ENCODE results near the gene MIPEP. TPM values are rescaled to one million over a fixed set of nuclear protein-coding genes. Genes with fewer than 3 reads are reported as not detected.

MIPEP gene
- total RNA-seq, 1 donor from 2014 or later, result 13.0 TPM

DNA sequence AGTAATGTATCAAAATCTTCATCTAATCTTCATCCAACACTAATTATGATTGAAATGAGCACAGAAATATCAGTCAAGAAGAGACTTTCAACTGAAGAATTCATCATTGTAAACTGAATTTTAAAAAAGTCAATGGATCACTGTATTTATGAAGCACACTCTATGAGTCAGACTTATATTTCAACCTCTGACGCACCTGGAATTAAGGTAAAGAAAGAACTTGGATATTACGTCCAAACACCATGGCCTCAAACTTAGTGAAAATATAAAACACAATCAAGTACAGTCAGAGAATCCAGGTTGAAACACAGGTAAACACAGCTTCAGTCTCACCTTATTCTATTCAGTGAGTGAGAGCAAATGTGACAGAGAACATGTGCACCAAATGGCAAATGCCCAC, 39.5 kb downstream of the MIPEP start:
- Histone ChIP-seq H3K27me3 (ENCODE audit: insufficient read depth, low read length) (no peaks in the 10 kb centered on the region), H4K20me1 (ENCODE audit: insufficient read depth, low read length) (no peaks in the 10 kb centered on the region), H3K4me2 (ENCODE audit: low read length) (no peak overlapping the region), H3K27ac (ENCODE audit: low read depth, low read length) (no peak overlapping the region), H3K9ac (ENCODE audit: low read length) (no peak overlapping the region), H3K4me1 (ENCODE audit: insufficient read depth, low read length) (no peaks in the 10 kb centered on the region), H2AFZ (ENCODE audit: low read depth, low read length) (no peak overlapping the region), H3K4me3 (ENCODE audit: insufficient read depth, low read depth, low read length) (no peak overlapping the region), H3K36me3 (ENCODE audit: insufficient read depth, low read length) (peaks cover 5% of the 10 kb centered on the region), H3K9me3 (ENCODE audit: insufficient read depth, low read depth, low read length) (no peaks in the 10 kb centered on the region), H3K79me2 (ENCODE audit: insufficient read depth, low read length) (no peaks in the 10 kb centered on the region)
- Mint-ChIP-seq H3K27ac (ENCODE audit: unreplicated experiment) (no peak overlapping the region), H3K27me3 (ENCODE audit: low read depth, unreplicated experiment) (no peaks in the 10 kb centered on the region), H3K9me3 (ENCODE audit: unreplicated experiment) (no peaks in the 10 kb centered on the region), H3K4me1 (ENCODE audit: low read depth, unreplicated experiment) (no peaks in the 10 kb centered on the region), H3K4me3 (ENCODE audit: unreplicated experiment) (no peak overlapping the region), H3K36me3 (ENCODE audit: low read depth, unreplicated experiment) (peaks cover 7% of the 10 kb centered on the region)
- DNase-seq (ENCODE audit: low read depth), result no peak
- TF ChIP-seq, protein P1, sequence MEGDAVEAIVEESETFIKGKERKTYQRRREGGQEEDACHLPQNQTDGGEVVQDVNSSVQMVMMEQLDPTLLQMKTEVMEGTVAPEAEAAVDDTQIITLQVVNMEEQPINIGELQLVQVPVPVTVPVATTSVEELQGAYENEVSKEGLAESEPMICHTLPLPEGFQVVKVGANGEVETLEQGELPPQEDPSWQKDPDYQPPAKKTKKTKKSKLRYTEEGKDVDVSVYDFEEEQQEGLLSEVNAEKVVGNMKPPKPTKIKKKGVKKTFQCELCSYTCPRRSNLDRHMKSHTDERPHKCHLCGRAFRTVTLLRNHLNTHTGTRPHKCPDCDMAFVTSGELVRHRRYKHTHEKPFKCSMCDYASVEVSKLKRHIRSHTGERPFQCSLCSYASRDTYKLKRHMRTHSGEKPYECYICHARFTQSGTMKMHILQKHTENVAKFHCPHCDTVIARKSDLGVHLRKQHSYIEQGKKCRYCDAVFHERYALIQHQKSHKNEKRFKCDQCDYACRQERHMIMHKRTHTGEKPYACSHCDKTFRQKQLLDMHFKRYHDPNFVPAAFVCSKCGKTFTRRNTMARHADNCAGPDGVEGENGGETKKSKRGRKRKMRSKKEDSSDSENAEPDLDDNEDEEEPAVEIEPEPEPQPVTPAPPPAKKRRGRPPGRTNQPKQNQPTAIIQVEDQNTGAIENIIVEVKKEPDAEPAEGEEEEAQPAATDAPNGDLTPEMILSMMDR (IDR thresholded peaks at IDR 0.05; ENCODE audit: insufficient read depth, low read depth, low read length), result no peak
- no peak for TF ChIP-seq EZH2 (IDR thresholded peaks at IDR 0.05; ENCODE audit: insufficient read depth, low read length)
- peak; percentile 56 for FAIRE-seq

DNA sequence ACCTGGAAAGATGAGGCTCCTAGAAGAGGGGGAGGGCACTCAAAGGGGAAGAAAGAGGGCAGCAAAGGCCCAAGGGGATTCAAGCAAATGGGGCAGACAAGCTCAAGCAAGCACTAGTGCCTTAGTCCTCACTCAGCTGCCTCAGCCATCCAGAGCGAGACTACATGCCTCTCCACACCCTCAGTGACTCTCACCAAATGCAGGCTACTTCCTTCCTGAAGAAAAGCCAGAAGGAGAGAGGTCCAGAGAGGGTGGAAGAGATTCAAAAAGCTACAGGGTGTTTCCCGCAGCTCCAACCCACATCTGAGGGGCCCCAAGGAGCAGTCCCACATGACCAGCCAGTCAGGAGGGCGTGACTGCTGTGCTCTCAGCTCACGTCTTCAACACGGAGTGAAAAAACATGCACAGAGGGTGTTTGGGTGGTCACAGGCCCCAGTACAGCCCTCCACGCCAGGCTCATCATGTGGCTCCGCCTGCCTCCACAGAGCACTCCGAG, 40.5 kb downstream of the MIPEP start:
- Histone ChIP-seq H4K20me1 (ENCODE audit: insufficient read depth, low read length) (no peaks in the 10 kb centered on the region), H3K9me3 (ENCODE audit: insufficient read depth, low read depth, low read length) (no peaks in the 10 kb centered on the region), H3K36me3 (ENCODE audit: insufficient read depth, low read length) (peaks cover 5% of the 10 kb centered on the region), H3K27ac (ENCODE audit: low read depth, low read length) (no peak overlapping the region), H3K4me2 (ENCODE audit: low read length) (no peak overlapping the region), H3K4me3 (ENCODE audit: insufficient read depth, low read depth, low read length) (no peak overlapping the region), H3K79me2 (ENCODE audit: insufficient read depth, low read length) (no peaks in the 10 kb centered on the region), H3K9ac (ENCODE audit: low read length) (no peak overlapping the region), H2AFZ (ENCODE audit: low read depth, low read length) (no peak overlapping the region), H3K27me3 (ENCODE audit: insufficient read depth, low read length) (no peaks in the 10 kb centered on the region), H3K4me1 (ENCODE audit: insufficient read depth, low read length) (no peaks in the 10 kb centered on the region)
- TF ChIP-seq EZH2 (IDR thresholded peaks at IDR 0.05; ENCODE audit: insufficient read depth, low read length), result no peak
- TF ChIP-seq, protein P1 (IDR thresholded peaks at IDR 0.05; ENCODE audit: insufficient read depth, low read depth, low read length), result no peak
- peaks cover 2% of the 10 kb centered on the region for H3K4me1 Mint-ChIP-seq (ENCODE audit: low read depth, unreplicated experiment)
- H3K27ac Mint-ChIP-seq (ENCODE audit: unreplicated experiment), result no peak overlapping the region
- DNase-seq (ENCODE audit: low read depth) (no peak), FAIRE-seq (no peak)
- peaks cover 7% of the 10 kb centered on the region for H3K36me3 Mint-ChIP-seq (ENCODE audit: low read depth, unreplicated experiment)
- no peak overlapping the region for H3K4me3 Mint-ChIP-seq (ENCODE audit: unreplicated experiment)
- H3K27me3 Mint-ChIP-seq (ENCODE audit: low read depth, unreplicated experiment), result no peaks in the 10 kb centered on the region
- no peaks in the 10 kb centered on the region for H3K9me3 Mint-ChIP-seq (ENCODE audit: unreplicated experiment)

DNA sequence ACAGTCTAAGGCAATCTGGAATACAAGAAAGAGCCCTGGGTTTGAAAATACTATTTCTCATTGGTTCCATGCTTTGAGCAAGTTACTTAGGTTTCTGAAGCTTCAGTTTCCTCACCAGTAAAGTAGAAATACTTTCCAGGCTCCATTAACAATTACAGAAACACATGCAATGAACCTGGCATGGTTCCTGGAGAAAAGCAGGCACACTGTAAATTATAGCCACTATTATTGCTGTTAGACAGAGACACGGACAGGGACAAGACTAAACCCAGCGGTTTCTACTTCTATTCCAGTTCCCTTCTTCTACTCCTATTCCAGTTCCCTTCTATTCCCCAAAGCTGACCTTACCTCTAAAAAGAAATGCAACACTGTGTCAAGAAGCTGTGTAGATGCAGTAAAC, 41.2 kb downstream of the MIPEP start:
- Histone ChIP-seq H3K27me3 (ENCODE audit: insufficient read depth, low read length) (no peaks in the 10 kb centered on the region), H3K27ac (ENCODE audit: low read depth, low read length) (no peak overlapping the region), H2AFZ (ENCODE audit: low read depth, low read length) (no peak overlapping the region), H3K9me3 (ENCODE audit: insufficient read depth, low read depth, low read length) (no peaks in the 10 kb centered on the region), H3K4me1 (ENCODE audit: insufficient read depth, low read length) (no peaks in the 10 kb centered on the region), H3K4me2 (ENCODE audit: low read length) (no peak overlapping the region), H3K79me2 (ENCODE audit: insufficient read depth, low read length) (no peaks in the 10 kb centered on the region), H3K9ac (ENCODE audit: low read length) (no peak overlapping the region), H3K36me3 (ENCODE audit: insufficient read depth, low read length) (peaks cover 5% of the 10 kb centered on the region), H4K20me1 (ENCODE audit: insufficient read depth, low read length) (no peaks in the 10 kb centered on the region), H3K4me3 (ENCODE audit: insufficient read depth, low read depth, low read length) (no peak overlapping the region)
- Mint-ChIP-seq H3K36me3 (ENCODE audit: low read depth, unreplicated experiment) (peaks cover 7% of the 10 kb centered on the region), H3K4me3 (ENCODE audit: unreplicated experiment) (no peak overlapping the region), H3K4me1 (ENCODE audit: low read depth, unreplicated experiment) (peaks cover 7% of the 10 kb centered on the region), H3K27ac (ENCODE audit: unreplicated experiment) (no peak overlapping the region), H3K9me3 (ENCODE audit: unreplicated experiment) (no peaks in the 10 kb centered on the region), H3K27me3 (ENCODE audit: low read depth, unreplicated experiment) (no peaks in the 10 kb centered on the region)
- FAIRE-seq, result no peak
- no peak for DNase-seq (ENCODE audit: low read depth)
- no peak for TF ChIP-seq EZH2 (IDR thresholded peaks at IDR 0.05; ENCODE audit: insufficient read depth, low read length)
- TF ChIP-seq, protein P1 (IDR thresholded peaks at IDR 0.05; ENCODE audit: insufficient read depth, low read depth, low read length), result no peak
